ENCODE data around the gene F11R. TPM values are rescaled to one million over a fixed set of nuclear protein-coding genes. Genes with fewer than 3 reads are reported as not detected.

Gene F11R
- total RNA-seq, 4 donors from 2014 or later, result 3.1 to 6.0 (median 5.3) TPM

GRCh38 chr1:161013488-161014230 lies 7.3 kb downstream of the F11R start:
- no peaks in the 10 kb centered on the region for H3K36me3 ChIP-seq
- peak; percentile 56 to 62 for DNase-seq
- peak overlapping the region in 2 of 4 donors; percentile 26 to 38 for H3K4me3 ChIP-seq
- no peaks in the 10 kb centered on the region for H3K9me3 ChIP-seq
- peak; percentile 87 to 88 for ATAC-seq
- in situ Hi-C loops (cut with MboI; ENCODE audit: low sequenced_read_pairs in 4 of 4), result no loop called here
- peaks cover 0 to 9% (median 0%) of the 10 kb centered on the region in 3 donors for H3K27me3 ChIP-seq
- H3K4me1 ChIP-seq, result peaks cover 0 to 4% of the 10 kb centered on the region in 2 donors
- intact Hi-C loops (cut with DNase I; ENCODE audit: low total_unique reads), result no loop called here
- TF ChIP-seq POLR2A (IDR thresholded peaks at IDR 0.05) (peak in 1 of 2 donors; percentile 50), CTCF (IDR thresholded peaks at IDR 0.05 in 4 of 5, conservative IDR thresholded peaks at IDR 0.05 in 1 of 5) (no peak)
- peak overlapping the region; percentile 71 to 78 (median 76) for H3K27ac ChIP-seq

GRCh38 chr1:161013131-161013487 lies 7.8 kb downstream of the F11R start:
- H3K4me3 ChIP-seq, result peak overlapping the region in 1 of 4 donors; percentile 38
- intact Hi-C loops (cut with DNase I; ENCODE audit: low total_unique reads), result no loop called here

GRCh38 chr1:161012420-161012819 lies 8.5 kb downstream of the F11R start:
- Histone ChIP-seq H3K4me3 (no peak overlapping the region), H3K27me3 (no peaks in the 10 kb centered on the region), H3K9me3 (no peaks in the 10 kb centered on the region), H3K4me1 (no peaks in the 10 kb centered on the region), H3K27ac (peak overlapping the region; percentile 71 to 78 (median 76)), H3K36me3 (no peaks in the 10 kb centered on the region)
- in situ Hi-C loops (cut with MboI; ENCODE audit: low sequenced_read_pairs in 4 of 4) (no loop called here), intact Hi-C loops (cut with DNase I; ENCODE audit: low total_unique reads) (no loop called here)
- TF ChIP-seq CTCF (IDR thresholded peaks at IDR 0.05 in 4 of 5, conservative IDR thresholded peaks at IDR 0.05 in 1 of 5), result no peak
- no peak for TF ChIP-seq POLR2A (IDR thresholded peaks at IDR 0.05)
- DNase-seq (no peak), ATAC-seq (no peak)

More at GRCh38 chr1:161013131-161013487, 7.8 kb downstream of the F11R start:
- in situ Hi-C loops (cut with MboI; ENCODE audit: low sequenced_read_pairs in 4 of 4), result no loop called here
- Histone ChIP-seq H3K9me3 (no peaks in the 10 kb centered on the region), H3K27me3 (peaks cover 0 to 5% (median 0%) of the 10 kb centered on the region in 3 donors), H3K27ac (peak overlapping the region; percentile 71 to 78 (median 76)), H3K4me1 (no peaks in the 10 kb centered on the region), H3K36me3 (no peaks in the 10 kb centered on the region)
- ATAC-seq (peak in 1 of 2 donors; percentile 11), DNase-seq (no peak)
- TF ChIP-seq CTCF (IDR thresholded peaks at IDR 0.05 in 4 of 5, conservative IDR thresholded peaks at IDR 0.05 in 1 of 5) (no peak), POLR2A (IDR thresholded peaks at IDR 0.05) (no peak)

GRCh38 chr1:161009602-161010211 lies 11.2 kb downstream of the F11R start:
- Histone ChIP-seq H3K36me3 (no peaks in the 10 kb centered on the region), H3K27ac (no peak overlapping the region), H3K27me3 (no peaks in the 10 kb centered on the region), H3K4me1 (no peaks in the 10 kb centered on the region), H3K9me3 (no peaks in the 10 kb centered on the region), H3K4me3 (no peak overlapping the region)
- ATAC-seq (no peak), DNase-seq (no peak)
- intact Hi-C loops (cut with DNase I; ENCODE audit: low total_unique reads), result no loop called here
- in situ Hi-C loops (cut with MboI; ENCODE audit: low sequenced_read_pairs in 4 of 4), result no loop called here
- no peak for TF ChIP-seq POLR2A (IDR thresholded peaks at IDR 0.05)
- TF ChIP-seq CTCF (IDR thresholded peaks at IDR 0.05 in 4 of 5, conservative IDR thresholded peaks at IDR 0.05 in 1 of 5), result no peak
